Measurements from ENCODE around the gene TOM1.

DNA sequence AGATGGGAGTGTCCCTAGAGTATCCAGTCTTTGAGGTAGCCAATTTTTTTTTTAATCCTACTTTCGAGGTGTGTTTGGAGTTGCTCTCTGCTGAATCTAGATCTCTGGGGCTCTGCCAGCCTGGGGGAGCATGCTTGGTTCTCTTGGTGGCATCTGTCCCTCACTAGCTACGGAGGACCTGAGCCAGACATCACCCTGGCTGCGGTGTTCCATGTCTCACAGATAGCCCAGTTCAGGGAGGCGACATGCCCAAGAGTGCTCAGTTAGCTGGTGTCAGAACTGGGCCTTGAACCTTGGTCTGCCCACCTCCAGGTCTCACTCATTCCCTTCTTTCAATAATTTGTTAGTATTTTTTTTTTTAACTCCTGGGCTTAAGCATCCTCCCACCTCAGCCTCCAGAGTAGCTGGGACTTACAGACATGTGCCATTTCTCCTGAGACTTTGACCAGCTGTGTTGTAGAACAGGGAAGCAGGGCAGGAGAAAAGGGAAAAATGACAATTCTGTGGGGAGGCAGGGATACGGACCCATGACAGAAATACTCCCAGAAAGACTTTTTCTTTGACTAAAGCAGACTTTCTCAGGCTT lies 81.8 kb downstream of the TOM1 start:
- TF ChIP-seq SUZ12 (IDR thresholded peaks at IDR 0.05) (no peak), LEF1 (IDR thresholded peaks at IDR 0.05; ENCODE audit: borderline replicate concordance) (no peak), FOXM1 (IDR thresholded peaks at IDR 0.05; ENCODE audit: borderline replicate concordance) (no peak), SP1 (IDR thresholded peaks at IDR 0.05) (no peak), ARNT (IDR thresholded peaks at IDR 0.05) (no peak), TARDBP (IDR thresholded peaks at IDR 0.05) (no peak), FOXA1 (IDR thresholded peaks at IDR 0.05) (no peak), ELF4 (IDR thresholded peaks at IDR 0.05) (no peak)
